ENCODE measurements around the gene TBC1D22A.

The TBC1D22A gene

DNA sequence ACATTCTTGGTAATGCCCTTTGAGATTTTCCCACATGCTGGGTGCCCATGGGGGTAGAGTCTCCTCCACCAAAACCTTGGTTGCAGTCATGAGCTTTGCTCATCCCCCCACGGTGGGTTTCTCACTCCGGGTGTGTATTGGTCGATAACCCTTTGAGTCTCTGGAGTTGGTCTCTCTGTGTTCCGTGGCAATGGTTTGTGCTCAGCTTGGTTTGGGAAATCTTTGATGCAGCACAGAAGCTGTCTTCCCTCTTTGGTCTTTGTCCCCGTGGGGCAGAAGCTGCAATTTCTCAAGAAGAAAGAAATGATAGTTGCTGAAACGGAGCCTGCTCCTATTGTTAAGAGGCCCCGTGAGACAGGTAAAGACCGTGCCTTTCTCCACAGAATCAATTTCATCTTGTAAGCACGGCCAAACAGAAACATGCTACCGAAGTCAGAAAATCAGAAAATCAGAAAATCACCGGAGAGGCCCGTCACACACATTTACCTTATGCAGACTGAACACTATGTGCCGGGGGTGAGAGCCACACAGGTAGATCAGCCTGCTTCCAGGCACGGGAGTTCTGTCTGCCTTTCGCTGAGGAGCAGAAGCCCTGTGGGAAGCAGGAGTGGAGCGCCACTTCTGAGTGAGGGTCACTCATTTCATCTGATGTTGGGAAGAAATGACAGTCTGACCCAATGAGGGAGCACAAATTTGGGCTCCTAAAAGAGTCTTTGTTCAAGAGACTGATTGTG, 186.1 kb downstream of the TBC1D22A start:
- TF ChIP-seq CTCF (IDR thresholded peaks at IDR 0.05; ENCODE audit: low read depth, low read length) = no peak
- no peak for DNase-seq (ENCODE audit: low read depth in 2 of 2)
- H3K4me3 ChIP-seq (replicated peaks in 1 of 2; ENCODE audit: low read depth in 2 of 2, low read length in 2 of 2) = no peak overlapping the region

GRCh38 chr22:46951350-46951749, 188.9 kb downstream of the TBC1D22A start:
- TF ChIP-seq CTCF (IDR thresholded peaks at IDR 0.05; ENCODE audit: low read depth, low read length) = no peak
- H3K4me3 ChIP-seq (replicated peaks in 1 of 2; ENCODE audit: low read depth in 2 of 2, low read length in 2 of 2) = no peak overlapping the region
- no peak for DNase-seq (ENCODE audit: low read depth in 2 of 2)

GRCh38 chr22:46951973-46952372, 189.5 kb downstream of the TBC1D22A start:
- no peak for TF ChIP-seq CTCF (IDR thresholded peaks at IDR 0.05; ENCODE audit: low read depth, low read length)
- no peak for DNase-seq (ENCODE audit: low read depth in 2 of 2)
- H3K4me3 ChIP-seq (replicated peaks in 1 of 2; ENCODE audit: low read depth in 2 of 2, low read length in 2 of 2) = no peak overlapping the region

GRCh38 chr22:46953968-46954765, 191.7 kb downstream of the TBC1D22A start:
- DNase-seq (ENCODE audit: low read depth in 2 of 2) = no peak
- H3K4me3 ChIP-seq (replicated peaks in 1 of 2; ENCODE audit: low read depth in 2 of 2, low read length in 2 of 2) = no peak overlapping the region
- TF ChIP-seq CTCF (IDR thresholded peaks at IDR 0.05; ENCODE audit: low read depth, low read length) = no peak

- no peak for DNase-seq (ENCODE audit: low read depth in 2 of 2)
- no peak for TF ChIP-seq CTCF (IDR thresholded peaks at IDR 0.05; ENCODE audit: low read depth, low read length)
- no peak overlapping the region for H3K4me3 ChIP-seq (replicated peaks in 1 of 2; ENCODE audit: low read depth in 2 of 2, low read length in 2 of 2)
Observed at GRCh38 chr22:46954781-46955180, 192.3 kb downstream of the TBC1D22A start.

DNA sequence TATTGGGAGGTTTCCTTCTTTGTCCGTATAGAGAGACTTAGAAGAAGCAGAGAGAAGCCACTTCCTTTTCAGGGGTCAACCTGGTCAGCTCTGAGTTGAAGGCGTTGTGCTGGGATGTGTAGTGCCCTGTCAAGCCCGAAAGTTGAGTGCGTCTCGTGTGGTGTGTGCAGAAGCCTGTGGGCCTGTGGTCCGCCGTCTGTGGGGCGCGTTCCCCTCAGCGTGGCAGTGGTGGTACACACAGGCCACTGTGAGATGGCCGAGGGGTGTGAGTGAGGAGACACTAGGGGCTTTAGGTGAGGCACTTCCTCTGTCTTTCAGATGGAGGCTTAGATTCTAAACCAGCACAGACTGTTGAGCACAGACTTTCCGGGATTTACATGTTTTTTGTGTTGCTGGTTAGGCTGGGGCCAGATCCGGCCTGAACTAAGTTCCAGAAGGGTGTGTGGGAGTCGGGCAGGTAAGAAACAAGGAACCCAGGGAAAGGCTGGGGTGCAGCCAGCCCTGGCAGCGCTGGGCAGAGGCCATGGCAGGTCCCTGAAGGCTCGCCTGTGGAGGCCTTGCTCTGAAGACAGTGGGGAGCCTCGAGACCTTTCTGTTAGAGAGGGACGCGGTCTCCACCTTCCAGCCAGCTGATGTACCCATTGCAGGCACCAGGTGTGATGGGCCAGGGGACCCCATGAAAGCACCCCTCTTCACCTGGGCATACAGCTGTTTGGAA, 194.2 kb downstream of the TBC1D22A start:
- TF ChIP-seq CTCF (IDR thresholded peaks at IDR 0.05; ENCODE audit: low read depth, low read length) = no peak
- H3K4me3 ChIP-seq (replicated peaks in 1 of 2; ENCODE audit: low read depth in 2 of 2, low read length in 2 of 2) = no peak overlapping the region
- no peak for DNase-seq (ENCODE audit: low read depth in 2 of 2)
